HG03280 (cell line): Measurements from ENCODE around the gene BARHL1.

Experiments used
- ATAC-seq: cut with Tn5 transposase; IDR thresholded peaks from one replicate; pipeline ENCODE4 v1.9.1; 2021; ENCODE audit warnings: mild to moderate bottlenecking, moderate library complexity; ENCODE audit not compliant: unreplicated experiment

The BARHL1 gene

GRCh38 chr9:132586830-132587591 lies 4.6 kb downstream of the BARHL1 start:
- ATAC-seq: no peak

GRCh38 chr9:132587592-132587955 lies 5.2 kb downstream of the BARHL1 start:
- ATAC-seq: no peak

- ATAC-seq: no peak
Observed at GRCh38 chr9:132588098-132588497, 5.7 kb downstream of the BARHL1 start.

- ATAC-seq: no peak
Observed at GRCh38 chr9:132588501-132589147, 6.2 kb downstream of the BARHL1 start.

GRCh38 chr9:132589148-132590036 lies 7.0 kb downstream of the BARHL1 start:
- ATAC-seq: no peak

GRCh38 chr9:132590037-132590317 lies 7.6 kb downstream of the BARHL1 start:
- no peak for ATAC-seq

GRCh38 chr9:132590318-132591182 lies 8.1 kb downstream of the BARHL1 start:
- ATAC-seq: no peak

- no peak for ATAC-seq
Observed at GRCh38 chr9:132591244-132591643, 8.8 kb downstream of the BARHL1 start.

- ATAC-seq: no peak
Observed at GRCh38 chr9:132591751-132592314, 9.4 kb downstream of the BARHL1 start.

GRCh38 chr9:132592451-132592850 lies 10.0 kb downstream of the BARHL1 start:
- ATAC-seq: no peak

- no peak for ATAC-seq
Observed at GRCh38 chr9:132594412-132594811, 12.0 kb downstream of the BARHL1 start.

- no peak for ATAC-seq
Observed at GRCh38 chr9:132595319-132595718, 12.9 kb downstream of the BARHL1 start.

GRCh38 chr9:132596200-132596599 lies 13.8 kb downstream of the BARHL1 start:
- ATAC-seq: no peak

- ATAC-seq: no peak
Observed at GRCh38 chr9:132597073-132597775, 14.8 kb downstream of the BARHL1 start.

- no peak for ATAC-seq
Observed at GRCh38 chr9:132600326-132600984, 18.0 kb downstream of the BARHL1 start.

- no peak for ATAC-seq
Observed at GRCh38 chr9:132602207-132602606, 19.8 kb downstream of the BARHL1 start.

- no peak for ATAC-seq
Observed at GRCh38 chr9:132605387-132605786, 23.0 kb downstream of the BARHL1 start.

GRCh38 chr9:132606066-132606465 lies 23.7 kb downstream of the BARHL1 start:
- ATAC-seq: no peak

- no peak for ATAC-seq
Observed at GRCh38 chr9:132609184-132609583, 26.8 kb downstream of the BARHL1 start.
